GM23338 (cell line): Measurements from ENCODE around the gene THRB.

Source experiments
- EZH2 ChIP-seq: fragments of 200-600 bp; sonication (generic); IDR thresholded peaks from one replicate; pipeline ENCODE4 v1.8.0; 2017; ENCODE audit warnings: antibody characterized with exemption, mild to moderate bottlenecking, low read depth; ENCODE audit not compliant: unreplicated experiment
- EZH2phosphoT487 ChIP-seq: fragments of 200-600 bp; sonication (generic); IDR thresholded peaks from one replicate; pipeline ENCODE4 v1.8.1; 2018; ENCODE audit warnings: antibody characterized with exemption; ENCODE audit not compliant: unreplicated experiment
- POLR2AphosphoS5 ChIP-seq: IDR thresholded peaks from 2 replicates; pipeline ENCODE4 v1.6.1; 2016; ENCODE audit warnings: antibody characterized with exemption, low read depth
- STAT1 ChIP-seq: IDR thresholded peaks from one replicate; pipeline ENCODE4 v1.6.1; 2016; ENCODE audit warnings: antibody characterized with exemption; ENCODE audit not compliant: unreplicated experiment
- TF ChIP-seq, protein P1 (sequence below), 2 experiments: fragments of 200-600 bp in 1 of 2; sonication (generic) in 1 of 2; conservative IDR thresholded peaks; 2 replicates each; pipeline versions ENCODE4 v1.5.1 to v1.6.1; 2016 to 2017; ENCODE audit warnings: antibody characterized with exemption in 2 of 2, low read depth in 2 of 2, mild to moderate bottlenecking in 2 of 2, moderate library complexity in 1 of 2

DNA sequence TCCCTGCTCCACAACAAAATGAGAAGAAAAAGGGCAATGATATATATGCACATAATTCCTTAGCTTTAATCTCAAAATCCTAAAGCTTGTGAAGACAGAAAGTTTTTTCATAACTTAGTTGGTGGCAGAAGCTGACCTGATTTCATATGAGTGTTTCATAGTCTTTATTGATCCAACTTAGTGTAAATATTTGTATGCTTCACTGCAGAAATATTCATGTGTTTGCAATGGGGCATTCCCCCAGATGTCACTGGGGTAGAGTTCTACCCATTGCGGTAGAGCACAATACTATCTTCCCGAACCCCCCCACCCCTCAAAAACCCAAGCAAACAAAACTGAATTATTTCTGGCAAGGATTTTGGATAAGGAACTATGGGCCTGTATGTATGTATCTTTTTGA is 221.2 kb downstream of the THRB start:
- TF ChIP-seq, protein P1, sequence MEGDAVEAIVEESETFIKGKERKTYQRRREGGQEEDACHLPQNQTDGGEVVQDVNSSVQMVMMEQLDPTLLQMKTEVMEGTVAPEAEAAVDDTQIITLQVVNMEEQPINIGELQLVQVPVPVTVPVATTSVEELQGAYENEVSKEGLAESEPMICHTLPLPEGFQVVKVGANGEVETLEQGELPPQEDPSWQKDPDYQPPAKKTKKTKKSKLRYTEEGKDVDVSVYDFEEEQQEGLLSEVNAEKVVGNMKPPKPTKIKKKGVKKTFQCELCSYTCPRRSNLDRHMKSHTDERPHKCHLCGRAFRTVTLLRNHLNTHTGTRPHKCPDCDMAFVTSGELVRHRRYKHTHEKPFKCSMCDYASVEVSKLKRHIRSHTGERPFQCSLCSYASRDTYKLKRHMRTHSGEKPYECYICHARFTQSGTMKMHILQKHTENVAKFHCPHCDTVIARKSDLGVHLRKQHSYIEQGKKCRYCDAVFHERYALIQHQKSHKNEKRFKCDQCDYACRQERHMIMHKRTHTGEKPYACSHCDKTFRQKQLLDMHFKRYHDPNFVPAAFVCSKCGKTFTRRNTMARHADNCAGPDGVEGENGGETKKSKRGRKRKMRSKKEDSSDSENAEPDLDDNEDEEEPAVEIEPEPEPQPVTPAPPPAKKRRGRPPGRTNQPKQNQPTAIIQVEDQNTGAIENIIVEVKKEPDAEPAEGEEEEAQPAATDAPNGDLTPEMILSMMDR (conservative IDR thresholded peaks at IDR 0.05; ENCODE audit: low read depth in 2 of 2) = no peak
- TF ChIP-seq POLR2AphosphoS5 (no peak), EZH2 (no peak), STAT1 (no peak), EZH2phosphoT487 (no peak)
